ENCODE results near the gene LEP. TPM values are rescaled to one million over a fixed set of nuclear protein-coding genes. Genes with fewer than 3 reads are reported as not detected.

Gene LEP
- total RNA-seq, 1 experiment from 2014 or later: not detected

DNA sequence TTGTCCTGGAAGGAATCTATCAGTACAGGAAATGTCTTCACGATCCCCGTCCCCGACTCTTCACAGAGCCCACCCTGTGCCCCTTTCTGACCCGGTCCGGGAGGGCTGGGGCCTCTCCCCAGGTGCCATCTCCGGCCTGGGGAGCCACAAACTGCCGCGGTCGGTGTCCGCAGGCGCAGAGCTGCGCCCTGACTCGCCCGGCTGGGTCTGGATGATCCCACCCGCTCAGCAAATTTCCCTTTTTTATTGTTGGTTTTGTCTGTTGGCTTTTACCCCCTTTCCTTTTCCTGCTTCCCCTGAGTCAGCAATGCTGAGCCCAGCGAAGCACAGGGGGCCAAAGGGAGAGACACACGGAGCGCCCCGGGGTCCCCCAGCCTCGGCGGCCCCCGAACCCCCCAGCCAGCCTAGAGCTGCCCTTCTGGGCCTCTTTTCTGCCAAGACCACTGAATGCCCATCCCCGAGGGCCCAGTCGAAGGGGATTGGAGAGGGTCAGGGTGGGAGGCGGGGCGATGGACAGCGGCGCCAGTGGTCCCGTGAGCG lies 30.9 kb downstream of the LEP start:
- Histone ChIP-seq H4K20me1 (ENCODE audit: insufficient read depth) (no peaks in the 10 kb centered on the region), H3K36me3 (ENCODE audit: control insufficient read depth in 1 of 2, insufficient read depth in 2 of 2, low read length in 2 of 2) (no peaks in the 10 kb centered on the region), H3K4me3 (replicated peaks in 1 of 2; ENCODE audit: low read depth in 1 of 2, low read length in 2 of 2) (no peak overlapping the region), H3K9me2 (ENCODE audit: insufficient read depth) (no peaks in the 10 kb centered on the region), H3K79me2 (ENCODE audit: insufficient read depth, low read length) (no peaks in the 10 kb centered on the region), H3K27ac (ENCODE audit: low read depth, low read length) (no peak overlapping the region), H3K27me3 (ENCODE audit: insufficient read depth, low read length) (no peaks in the 10 kb centered on the region), H3K4me1 (ENCODE audit: control insufficient read depth in 1 of 2, insufficient read depth in 2 of 2, low read length in 2 of 2) (peaks cover 4 to 5% of the 10 kb centered on the region in 2 experiments; a peak in 2 of 4 replicates), H2AFZ (ENCODE audit: low read depth, low read length, poor library complexity, severe bottlenecking) (no peak overlapping the region), H3K9ac (ENCODE audit: low read length) (no peak overlapping the region), H3K4me2 (ENCODE audit: low read length) (no peak overlapping the region), H3K9me3 (ENCODE audit: control insufficient read depth in 1 of 2, insufficient read depth in 1 of 2, low read depth in 1 of 2, low read length in 2 of 2) (no peaks in the 10 kb centered on the region)
- ATAC-seq (no peak), DNase-seq (ENCODE audit: low read depth, low spot score) (no peak)
- RAD21 ChIA-PET (ENCODE audit: low non-redundant PET in 1 of 2, low total read pairs in 2 of 2, uncharacterized antibody in 2 of 2, unreplicated experiment in 2 of 2): no interaction called here
- BruUV-seq (replicated peaks): no TSS peak
- CTCF ChIA-PET: no interaction called here
- TF ChIP-seq POLR2AphosphoS5 (IDR thresholded peaks at IDR 0.05; ENCODE audit: low read depth, low read length) (no peak), SP1 (IDR thresholded peaks at IDR 0.05; ENCODE audit: low read depth) (no peak), SRF (IDR thresholded peaks at IDR 0.05; ENCODE audit: low read depth) (no peak), YY1 (IDR thresholded peaks at IDR 0.05; ENCODE audit: extremely low read depth, insufficient replicate concordance, low read depth, low read length) (no peak), ZFX (IDR thresholded peaks at IDR 0.05) (no peak), CBX3 (IDR thresholded peaks at IDR 0.05; ENCODE audit: low read depth) (no peak), EZH2phosphoT487 (IDR thresholded peaks at IDR 0.05; ENCODE audit: borderline replicate concordance) (no peak), SIN3A (IDR thresholded peaks at IDR 0.05; ENCODE audit: low read depth) (no peak), EZH2 (IDR thresholded peaks at IDR 0.05) (no peak), FOSL1 (IDR thresholded peaks at IDR 0.05; ENCODE audit: low read depth) (no peak), TCF7L2 (IDR thresholded peaks at IDR 0.05; ENCODE audit: borderline replicate concordance, extremely low read depth, insufficient read depth, insufficient read length) (no peak), JUND (IDR thresholded peaks at IDR 0.05) (no peak), EGR1 (IDR thresholded peaks at IDR 0.05; ENCODE audit: low read depth) (no peak), RAD21 (IDR thresholded peaks at IDR 0.05; ENCODE audit: low read depth) (no peak), CEBPB (IDR thresholded peaks at IDR 0.05; ENCODE audit: low read depth) (no peak), ZNF274 (IDR thresholded peaks at IDR 0.05; ENCODE audit: low read depth, low read length) (no peak)
- TF ChIP-seq, protein P1, sequence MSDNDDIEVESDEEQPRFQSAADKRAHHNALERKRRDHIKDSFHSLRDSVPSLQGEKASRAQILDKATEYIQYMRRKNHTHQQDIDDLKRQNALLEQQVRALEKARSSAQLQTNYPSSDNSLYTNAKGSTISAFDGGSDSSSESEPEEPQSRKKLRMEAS (IDR thresholded peaks at IDR 0.05): no peak
- TF ChIP-seq, protein P2, sequence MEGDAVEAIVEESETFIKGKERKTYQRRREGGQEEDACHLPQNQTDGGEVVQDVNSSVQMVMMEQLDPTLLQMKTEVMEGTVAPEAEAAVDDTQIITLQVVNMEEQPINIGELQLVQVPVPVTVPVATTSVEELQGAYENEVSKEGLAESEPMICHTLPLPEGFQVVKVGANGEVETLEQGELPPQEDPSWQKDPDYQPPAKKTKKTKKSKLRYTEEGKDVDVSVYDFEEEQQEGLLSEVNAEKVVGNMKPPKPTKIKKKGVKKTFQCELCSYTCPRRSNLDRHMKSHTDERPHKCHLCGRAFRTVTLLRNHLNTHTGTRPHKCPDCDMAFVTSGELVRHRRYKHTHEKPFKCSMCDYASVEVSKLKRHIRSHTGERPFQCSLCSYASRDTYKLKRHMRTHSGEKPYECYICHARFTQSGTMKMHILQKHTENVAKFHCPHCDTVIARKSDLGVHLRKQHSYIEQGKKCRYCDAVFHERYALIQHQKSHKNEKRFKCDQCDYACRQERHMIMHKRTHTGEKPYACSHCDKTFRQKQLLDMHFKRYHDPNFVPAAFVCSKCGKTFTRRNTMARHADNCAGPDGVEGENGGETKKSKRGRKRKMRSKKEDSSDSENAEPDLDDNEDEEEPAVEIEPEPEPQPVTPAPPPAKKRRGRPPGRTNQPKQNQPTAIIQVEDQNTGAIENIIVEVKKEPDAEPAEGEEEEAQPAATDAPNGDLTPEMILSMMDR (IDR thresholded peaks at IDR 0.05 in 2 of 3, conservative IDR thresholded peaks at IDR 0.05 in 1 of 3; ENCODE audit: borderline replicate concordance in 1 of 3, insufficient read depth in 1 of 3, low read depth in 2 of 3, low read length in 2 of 3): no peak
- TF ChIP-seq, protein P3, sequence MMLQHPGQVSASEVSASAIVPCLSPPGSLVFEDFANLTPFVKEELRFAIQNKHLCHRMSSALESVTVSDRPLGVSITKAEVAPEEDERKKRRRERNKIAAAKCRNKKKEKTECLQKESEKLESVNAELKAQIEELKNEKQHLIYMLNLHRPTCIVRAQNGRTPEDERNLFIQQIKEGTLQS (IDR thresholded peaks at IDR 0.05): no peak
- TF ChIP-seq, protein P4, sequence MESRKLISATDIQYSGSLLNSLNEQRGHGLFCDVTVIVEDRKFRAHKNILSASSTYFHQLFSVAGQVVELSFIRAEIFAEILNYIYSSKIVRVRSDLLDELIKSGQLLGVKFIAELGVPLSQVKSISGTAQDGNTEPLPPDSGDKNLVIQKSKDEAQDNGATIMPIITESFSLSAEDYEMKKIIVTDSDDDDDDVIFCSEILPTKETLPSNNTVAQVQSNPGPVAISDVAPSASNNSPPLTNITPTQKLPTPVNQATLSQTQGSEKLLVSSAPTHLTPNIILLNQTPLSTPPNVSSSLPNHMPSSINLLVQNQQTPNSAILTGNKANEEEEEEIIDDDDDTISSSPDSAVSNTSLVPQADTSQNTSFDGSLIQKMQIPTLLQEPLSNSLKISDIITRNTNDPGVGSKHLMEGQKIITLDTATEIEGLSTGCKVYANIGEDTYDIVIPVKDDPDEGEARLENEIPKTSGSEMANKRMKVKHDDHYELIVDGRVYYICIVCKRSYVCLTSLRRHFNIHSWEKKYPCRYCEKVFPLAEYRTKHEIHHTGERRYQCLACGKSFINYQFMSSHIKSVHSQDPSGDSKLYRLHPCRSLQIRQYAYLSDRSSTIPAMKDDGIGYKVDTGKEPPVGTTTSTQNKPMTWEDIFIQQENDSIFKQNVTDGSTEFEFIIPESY (IDR thresholded peaks at IDR 0.05; ENCODE audit: extremely low read depth, insufficient replicate concordance, low read length): no peak
- POLR2A ChIA-PET: no interaction called here
- intact Hi-C loops (cut with micrococcal nuclease): no loop called here
